Measurements from ENCODE around the gene OPHN1. TPM values are rescaled to one million over a fixed set of nuclear protein-coding genes. Genes with fewer than 3 reads are reported as not detected.
"Not testable (repeated sequence)": the region's sequence is repeated elsewhere in the genome, so short reads cannot be mapped to it uniquely, and the experiment has no call there.

Gene OPHN1
- total RNA-seq, 1 donor from 2014 or later, result 5.3 TPM

- no peak for DNase-seq (ENCODE audit: low read depth, low spot score)
These were observed 68.0 kb downstream of the OPHN1 start for GRCh38 chrX:68365341-68365740.

- DNase-seq (ENCODE audit: low read depth, low spot score), result no peak
These were observed 69.3 kb downstream of the OPHN1 start for GRCh38 chrX:68363984-68364383.

- DNase-seq (ENCODE audit: low read depth, low spot score), result no peak
These were observed 74.6 kb downstream of the OPHN1 start for GRCh38 chrX:68358679-68359078.

- no peak for DNase-seq (ENCODE audit: low read depth, low spot score)
These were observed 77.7 kb downstream of the OPHN1 start for GRCh38 chrX:68355629-68355920.

GRCh38 chrX:68354879-68355628, 78.2 kb downstream of the OPHN1 start:
- DNase-seq (ENCODE audit: low read depth, low spot score), result no peak

- DNase-seq (ENCODE audit: low read depth, low spot score), result no peak
These were observed 88.3 kb downstream of the OPHN1 start for GRCh38 chrX:68345025-68345424.

- no peak for DNase-seq (ENCODE audit: low read depth, low spot score)
These were observed 89.7 kb downstream of the OPHN1 start for GRCh38 chrX:68343551-68343950.

GRCh38 chrX:68332201-68332731, 101.0 kb downstream of the OPHN1 start:
- DNase-seq (ENCODE audit: low read depth, low spot score), result no peak

GRCh38 chrX:68326841-68327240, 106.5 kb downstream of the OPHN1 start:
- DNase-seq (ENCODE audit: low read depth, low spot score), result not testable (repeated sequence)

- no peak for DNase-seq (ENCODE audit: low read depth, low spot score)
These were observed 125.5 kb downstream of the OPHN1 start for GRCh38 chrX:68307769-68308168.

- no peak for DNase-seq (ENCODE audit: low read depth, low spot score)
These were observed 128.7 kb downstream of the OPHN1 start for GRCh38 chrX:68304602-68305001.

- DNase-seq (ENCODE audit: low read depth, low spot score), result no peak
These were observed 133.4 kb downstream of the OPHN1 start for GRCh38 chrX:68299898-68300297.

GRCh38 chrX:68292471-68292870, 140.8 kb downstream of the OPHN1 start:
- no peak for DNase-seq (ENCODE audit: low read depth, low spot score)

- no peak for DNase-seq (ENCODE audit: low read depth, low spot score)
These were observed 145.2 kb downstream of the OPHN1 start for GRCh38 chrX:68288127-68288526.

- no peak for DNase-seq (ENCODE audit: low read depth, low spot score)
These were observed 145.9 kb downstream of the OPHN1 start for GRCh38 chrX:68287419-68287818.

GRCh38 chrX:68286980-68287379, 146.3 kb downstream of the OPHN1 start:
- DNase-seq (ENCODE audit: low read depth, low spot score), result no peak

GRCh38 chrX:68286076-68286475, 147.2 kb downstream of the OPHN1 start:
- DNase-seq (ENCODE audit: low read depth, low spot score), result no peak

- DNase-seq (ENCODE audit: low read depth, low spot score), result no peak
These were observed 148.9 kb downstream of the OPHN1 start for GRCh38 chrX:68284281-68284904.

GRCh38 chrX:68273887-68274286, 159.4 kb downstream of the OPHN1 start:
- DNase-seq (ENCODE audit: low read depth, low spot score), result no peak

GRCh38 chrX:68264793-68265192, 168.5 kb downstream of the OPHN1 start:
- not testable (repeated sequence) for DNase-seq (ENCODE audit: low read depth, low spot score)

GRCh38 chrX:68261060-68261672, 172.1 kb downstream of the OPHN1 start:
- DNase-seq (ENCODE audit: low read depth, low spot score), result no peak

- no peak for DNase-seq (ENCODE audit: low read depth, low spot score)
These were observed 176.3 kb downstream of the OPHN1 start for GRCh38 chrX:68256990-68257389.

Measured in pulmonary artery endothelial cell (primary cell).